SU-DHL-6 (cell line): ENCODE measurements around the gene ARTN.

Experiments
- H2AFZ ChIP-seq: fragments of 200-600 bp; sonication (generic); 2 replicates; pipeline ENCODE4 v1.6.1; 2014; ENCODE audit warnings: low read depth, mild to moderate bottlenecking, moderate library complexity, mixed read lengths, antibody characterized with exemption, low read length; ENCODE audit not compliant: severe bottlenecking
- H3F3A ChIP-seq: fragments of 200-600 bp; shearing (Covaris generic); 2 replicates; pipeline ENCODE4 v1.6.0; 2016; ENCODE audit warnings: antibody characterized with exemption, mild to moderate bottlenecking; ENCODE audit not compliant: insufficient read depth
- H3K27ac ChIP-seq: fragments of 200-600 bp; sonication (generic); 2 replicates; pipeline ENCODE4 v1.5.1; 2016; ENCODE audit warnings: low read depth, mild to moderate bottlenecking, low read length, moderate library complexity, mixed read lengths
- H3K27me3 ChIP-seq: fragments of 200-600 bp; sonication (generic), shearing (Covaris generic); 2 replicates; pipeline ENCODE4 v1.6.0; 2014; ENCODE audit warnings: mild to moderate bottlenecking, low read length
- H3K36me3 ChIP-seq: fragments of 200-600 bp; sonication (generic); 2 replicates; pipeline ENCODE4 v1.6.1; 2014; ENCODE audit warnings: mild to moderate bottlenecking, low read length, mixed read lengths
- H3K4me2 ChIP-seq: fragments of 300-600, 200-600 bp; shearing (Covaris generic), sonication (generic); 2 replicates; pipeline ENCODE4 v1.6.0; 2014; ENCODE audit warnings: low read length, low read depth, mild to moderate bottlenecking; ENCODE audit not compliant: poor library complexity, severe bottlenecking
- H3K4me3 ChIP-seq: fragments of 200-600 bp; sonication (generic); 2 replicates; pipeline ENCODE4 v1.5.1; 2014; ENCODE audit warnings: antibody characterized with exemption, low read length, mild to moderate bottlenecking, mixed read lengths; ENCODE audit not compliant: insufficient read depth, poor library complexity, severe bottlenecking
- H3K79me2 ChIP-seq: fragments of 200-600 bp; sonication (generic); 2 replicates; pipeline ENCODE4 v1.6.1; 2014; ENCODE audit warnings: mild to moderate bottlenecking, low read length, moderate library complexity; ENCODE audit not compliant: insufficient read depth
- H3K9ac ChIP-seq: fragments of 200-600 bp; sonication (generic); 2 replicates; pipeline ENCODE4 v1.7.0; 2014; ENCODE audit warnings: mild to moderate bottlenecking, low read length
- H3K9me2 ChIP-seq: fragments of 200-600 bp; sonication (generic); replicated peaks from 2 replicates; pipeline ENCODE4 v1.6.1; 2014; ENCODE audit warnings: low read length; ENCODE audit not compliant: insufficient read depth
- H3K9me3 ChIP-seq: fragments of 200-600 bp; sonication (generic); 2 replicates; pipeline ENCODE4 v1.6.1; 2014; ENCODE audit warnings: low read length, mixed read lengths; ENCODE audit not compliant: insufficient read depth
- H4K20me1 ChIP-seq: fragments of 200-600 bp; sonication (generic); 2 replicates; pipeline ENCODE4 v1.6.1; 2014; ENCODE audit warnings: low read depth, mild to moderate bottlenecking, antibody characterized with exemption, low read length, moderate library complexity, mixed read lengths
- CTCF ChIP-seq: fragments of 200-600 bp; sonication (generic); IDR thresholded peaks from one replicate; pipeline ENCODE4 v1.5.1; 2017; ENCODE audit warnings: antibody characterized with exemption, mild to moderate bottlenecking, low read length, moderate library complexity; ENCODE audit not compliant: insufficient read depth, poor library complexity, severe bottlenecking
- EZH2phosphoT487 ChIP-seq: fragments of 200-600 bp; sonication (generic), shearing (Covaris generic); conservative IDR thresholded peaks from 2 replicates; pipeline ENCODE4 v1.6.1; 2018; ENCODE audit warnings: mild to moderate bottlenecking, antibody characterized with exemption, low read length, moderate library complexity, mixed read lengths

Gene ARTN

DNA sequence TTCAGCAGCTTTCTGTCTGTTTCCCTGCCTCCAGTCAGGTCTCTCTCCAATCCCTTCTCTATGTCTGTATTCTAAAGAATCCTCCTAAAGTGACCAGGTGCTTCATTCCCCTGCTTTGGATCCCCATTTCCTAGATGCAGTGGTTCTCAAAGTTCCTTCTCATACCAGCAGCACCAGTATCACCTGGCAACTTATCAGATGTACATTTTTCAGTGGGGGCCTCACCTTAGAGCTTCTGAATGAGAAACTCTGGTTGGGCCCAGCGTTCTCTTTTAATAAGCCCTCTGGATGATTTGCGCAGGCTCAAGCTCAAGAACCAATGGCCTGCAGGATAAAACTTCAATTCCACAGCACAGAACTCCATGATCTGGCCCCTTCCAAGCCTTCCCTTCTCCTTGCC is 25.4 kb upstream of the ARTN start:
- TF ChIP-seq EZH2phosphoT487 (no peak), CTCF (no peak)
- H3K36me3 ChIP-seq, result no peaks in the 10 kb centered on the region
- H3K4me3 ChIP-seq, result no peak overlapping the region
- H2AFZ ChIP-seq, result no peak overlapping the region
- H3K9ac ChIP-seq, result no peak overlapping the region
- no peaks in the 10 kb centered on the region for H3K9me2 ChIP-seq
- no peaks in the 10 kb centered on the region for H4K20me1 ChIP-seq
- no peaks in the 10 kb centered on the region for H3K79me2 ChIP-seq
- no peaks in the 10 kb centered on the region for H3K27me3 ChIP-seq
- no peak overlapping the region for H3K4me2 ChIP-seq
- no peaks in the 10 kb centered on the region for H3K9me3 ChIP-seq
- H3F3A ChIP-seq, result no peaks in the 10 kb centered on the region
- H3K27ac ChIP-seq, result no peak overlapping the region

- Histone ChIP-seq H2AFZ (no peak overlapping the region), H3F3A (no peaks in the 10 kb centered on the region), H3K4me3 (no peak overlapping the region), H4K20me1 (no peaks in the 10 kb centered on the region), H3K9me2 (no peaks in the 10 kb centered on the region), H3K9me3 (no peaks in the 10 kb centered on the region), H3K79me2 (no peaks in the 10 kb centered on the region), H3K27ac (no peak overlapping the region), H3K27me3 (no peaks in the 10 kb centered on the region), H3K36me3 (no peaks in the 10 kb centered on the region), H3K9ac (no peak overlapping the region), H3K4me2 (no peak overlapping the region)
- TF ChIP-seq CTCF, result no peak
- no peak for TF ChIP-seq EZH2phosphoT487
Observed at GRCh38 chr1:43908858-43909257, 24.7 kb upstream of the ARTN start.

GRCh38 chr1:43910343-43910742 is 23.3 kb upstream of the ARTN start:
- no peak overlapping the region for H2AFZ ChIP-seq
- TF ChIP-seq EZH2phosphoT487 (no peak), CTCF (no peak)
- no peaks in the 10 kb centered on the region for H3K9me3 ChIP-seq
- H3K27me3 ChIP-seq, result no peaks in the 10 kb centered on the region
- no peaks in the 10 kb centered on the region for H3F3A ChIP-seq
- H3K27ac ChIP-seq, result no peak overlapping the region
- H3K4me3 ChIP-seq, result no peak overlapping the region
- H3K9me2 ChIP-seq, result no peaks in the 10 kb centered on the region
- H3K36me3 ChIP-seq, result no peaks in the 10 kb centered on the region
- H3K9ac ChIP-seq, result no peak overlapping the region
- no peak overlapping the region for H3K4me2 ChIP-seq
- H3K79me2 ChIP-seq, result no peaks in the 10 kb centered on the region
- no peaks in the 10 kb centered on the region for H4K20me1 ChIP-seq

DNA sequence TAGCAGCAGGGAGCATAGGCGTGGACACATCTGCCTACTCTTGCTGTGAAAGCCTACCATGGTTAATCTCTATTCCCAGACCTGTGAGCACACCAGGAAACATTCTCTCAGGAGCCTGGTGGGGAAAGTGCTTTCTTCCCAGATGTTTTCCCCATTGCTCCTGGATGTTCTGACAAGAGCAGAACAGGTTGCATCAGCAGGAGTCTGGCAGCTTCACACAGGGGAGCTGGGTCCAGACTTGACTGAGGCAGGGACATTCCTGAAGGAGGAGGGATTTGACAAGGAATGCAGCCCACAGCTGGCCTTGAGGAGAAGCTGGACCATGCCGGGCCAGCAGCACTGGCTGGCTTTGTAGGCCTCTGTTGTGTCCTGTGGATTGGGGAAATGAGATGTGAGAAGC is 21.0 kb upstream of the ARTN start:
- TF ChIP-seq CTCF, result no peak
- no peak for TF ChIP-seq EZH2phosphoT487
- Histone ChIP-seq H3F3A (no peaks in the 10 kb centered on the region), H3K9ac (no peak overlapping the region), H3K9me2 (no peaks in the 10 kb centered on the region), H3K4me3 (no peak overlapping the region), H2AFZ (no peak overlapping the region), H3K9me3 (no peaks in the 10 kb centered on the region), H3K4me2 (no peak overlapping the region), H3K79me2 (no peaks in the 10 kb centered on the region), H4K20me1 (no peaks in the 10 kb centered on the region), H3K27me3 (no peaks in the 10 kb centered on the region), H3K27ac (no peak overlapping the region), H3K36me3 (no peaks in the 10 kb centered on the region)
